ENCODE results near the gene UNC80.

The UNC80 gene, protein sequence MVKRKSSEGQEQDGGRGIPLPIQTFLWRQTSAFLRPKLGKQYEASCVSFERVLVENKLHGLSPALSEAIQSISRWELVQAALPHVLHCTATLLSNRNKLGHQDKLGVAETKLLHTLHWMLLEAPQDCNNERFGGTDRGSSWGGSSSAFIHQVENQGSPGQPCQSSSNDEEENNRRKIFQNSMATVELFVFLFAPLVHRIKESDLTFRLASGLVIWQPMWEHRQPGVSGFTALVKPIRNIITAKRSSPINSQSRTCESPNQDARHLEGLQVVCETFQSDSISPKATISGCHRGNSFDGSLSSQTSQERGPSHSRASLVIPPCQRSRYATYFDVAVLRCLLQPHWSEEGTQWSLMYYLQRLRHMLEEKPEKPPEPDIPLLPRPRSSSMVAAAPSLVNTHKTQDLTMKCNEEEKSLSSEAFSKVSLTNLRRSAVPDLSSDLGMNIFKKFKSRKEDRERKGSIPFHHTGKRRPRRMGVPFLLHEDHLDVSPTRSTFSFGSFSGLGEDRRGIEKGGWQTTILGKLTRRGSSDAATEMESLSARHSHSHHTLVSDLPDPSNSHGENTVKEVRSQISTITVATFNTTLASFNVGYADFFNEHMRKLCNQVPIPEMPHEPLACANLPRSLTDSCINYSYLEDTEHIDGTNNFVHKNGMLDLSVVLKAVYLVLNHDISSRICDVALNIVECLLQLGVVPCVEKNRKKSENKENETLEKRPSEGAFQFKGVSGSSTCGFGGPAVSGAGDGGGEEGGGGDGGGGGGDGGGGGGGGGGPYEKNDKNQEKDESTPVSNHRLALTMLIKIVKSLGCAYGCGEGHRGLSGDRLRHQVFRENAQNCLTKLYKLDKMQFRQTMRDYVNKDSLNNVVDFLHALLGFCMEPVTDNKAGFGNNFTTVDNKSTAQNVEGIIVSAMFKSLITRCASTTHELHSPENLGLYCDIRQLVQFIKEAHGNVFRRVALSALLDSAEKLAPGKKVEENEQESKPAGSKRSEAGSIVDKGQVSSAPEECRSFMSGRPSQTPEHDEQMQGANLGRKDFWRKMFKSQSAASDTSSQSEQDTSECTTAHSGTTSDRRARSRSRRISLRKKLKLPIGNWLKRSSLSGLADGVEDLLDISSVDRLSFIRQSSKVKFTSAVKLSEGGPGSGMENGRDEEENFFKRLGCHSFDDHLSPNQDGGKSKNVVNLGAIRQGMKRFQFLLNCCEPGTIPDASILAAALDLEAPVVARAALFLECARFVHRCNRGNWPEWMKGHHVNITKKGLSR (N-terminal part only)

DNA sequence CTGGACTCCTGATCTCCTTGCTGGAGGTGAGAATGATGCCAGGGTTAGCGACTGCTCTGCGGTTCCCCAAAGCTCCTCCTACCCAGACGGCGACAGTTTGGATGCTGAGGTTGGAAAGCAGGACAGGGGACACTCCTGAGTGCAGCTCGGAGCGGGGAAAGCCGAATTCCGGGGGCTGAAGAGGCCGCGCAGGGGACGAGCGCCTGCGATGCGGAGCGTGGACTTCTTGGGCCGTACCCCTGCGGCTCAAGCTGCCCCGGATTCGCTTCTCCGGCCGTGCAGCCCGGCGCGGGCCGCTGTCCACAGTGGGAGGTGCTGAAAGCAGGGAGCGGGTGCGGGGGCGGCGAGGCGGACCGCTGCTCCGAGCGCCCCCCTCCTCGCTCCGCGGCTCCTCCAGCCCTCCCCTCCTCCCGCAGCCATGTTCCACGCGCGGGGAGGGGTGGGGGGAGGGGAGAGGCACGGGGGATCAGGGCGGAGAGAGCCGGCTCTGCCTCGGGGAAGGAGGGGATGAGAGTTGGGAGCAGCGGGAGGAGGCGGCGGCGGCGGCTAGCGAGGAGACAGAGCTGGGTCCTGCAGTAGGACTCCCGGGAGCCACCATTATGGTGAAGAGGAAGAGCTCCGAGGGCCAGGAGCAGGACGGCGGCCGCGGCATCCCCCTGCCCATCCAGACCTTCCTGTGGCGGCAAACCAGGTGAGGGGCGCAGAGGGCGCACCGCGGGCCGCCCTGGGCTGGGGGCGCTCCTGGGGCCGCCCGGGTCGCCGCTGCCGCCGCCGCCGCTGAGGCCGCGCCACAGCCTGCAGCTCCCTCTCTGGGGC, at the start of gene UNC80:
Gene UNC80, plus strand, starts transcription at position 359 of the 816 bp plus-strand sequence. Its CDS starts 241 bp downstream, at position 600.
- peak within 1 kb of the TSS; percentile 44 for H3K4me3 ChIP-seq (ENCODE audit: low read depth, low read length)
- TF ChIP-seq, protein P1, sequence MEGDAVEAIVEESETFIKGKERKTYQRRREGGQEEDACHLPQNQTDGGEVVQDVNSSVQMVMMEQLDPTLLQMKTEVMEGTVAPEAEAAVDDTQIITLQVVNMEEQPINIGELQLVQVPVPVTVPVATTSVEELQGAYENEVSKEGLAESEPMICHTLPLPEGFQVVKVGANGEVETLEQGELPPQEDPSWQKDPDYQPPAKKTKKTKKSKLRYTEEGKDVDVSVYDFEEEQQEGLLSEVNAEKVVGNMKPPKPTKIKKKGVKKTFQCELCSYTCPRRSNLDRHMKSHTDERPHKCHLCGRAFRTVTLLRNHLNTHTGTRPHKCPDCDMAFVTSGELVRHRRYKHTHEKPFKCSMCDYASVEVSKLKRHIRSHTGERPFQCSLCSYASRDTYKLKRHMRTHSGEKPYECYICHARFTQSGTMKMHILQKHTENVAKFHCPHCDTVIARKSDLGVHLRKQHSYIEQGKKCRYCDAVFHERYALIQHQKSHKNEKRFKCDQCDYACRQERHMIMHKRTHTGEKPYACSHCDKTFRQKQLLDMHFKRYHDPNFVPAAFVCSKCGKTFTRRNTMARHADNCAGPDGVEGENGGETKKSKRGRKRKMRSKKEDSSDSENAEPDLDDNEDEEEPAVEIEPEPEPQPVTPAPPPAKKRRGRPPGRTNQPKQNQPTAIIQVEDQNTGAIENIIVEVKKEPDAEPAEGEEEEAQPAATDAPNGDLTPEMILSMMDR (conservative IDR thresholded peaks at IDR 0.05; ENCODE audit: low read depth, low read length): no peak
- DNase-seq (ENCODE audit: low read depth): peak; percentile 69

DNA sequence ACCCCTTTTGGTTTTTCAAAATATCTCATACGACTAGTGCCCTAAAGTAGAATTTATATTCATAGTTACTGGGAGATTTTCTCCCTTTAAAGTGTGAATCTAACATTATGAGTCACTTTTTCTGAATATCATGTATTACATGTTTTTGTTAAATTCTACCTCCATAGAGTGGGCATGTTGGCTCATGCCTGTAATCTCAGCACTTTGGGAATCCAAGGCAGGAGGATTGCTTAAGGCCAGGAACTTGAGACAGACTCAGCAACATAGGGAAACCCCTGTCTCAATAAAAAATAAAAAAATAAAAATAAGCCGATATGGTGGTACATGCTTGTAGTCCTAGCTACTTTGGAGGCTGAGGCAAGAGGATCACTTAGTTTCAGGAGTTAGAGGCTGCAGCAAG, 45.3 kb upstream of the UNC80 start:
- TF ChIP-seq, protein P1 (conservative IDR thresholded peaks at IDR 0.05; ENCODE audit: low read depth, low read length): no peak
- peak; percentile 4 for DNase-seq (ENCODE audit: low read depth)
- no peak overlapping the region for H3K4me3 ChIP-seq (ENCODE audit: low read depth, low read length)

DNA sequence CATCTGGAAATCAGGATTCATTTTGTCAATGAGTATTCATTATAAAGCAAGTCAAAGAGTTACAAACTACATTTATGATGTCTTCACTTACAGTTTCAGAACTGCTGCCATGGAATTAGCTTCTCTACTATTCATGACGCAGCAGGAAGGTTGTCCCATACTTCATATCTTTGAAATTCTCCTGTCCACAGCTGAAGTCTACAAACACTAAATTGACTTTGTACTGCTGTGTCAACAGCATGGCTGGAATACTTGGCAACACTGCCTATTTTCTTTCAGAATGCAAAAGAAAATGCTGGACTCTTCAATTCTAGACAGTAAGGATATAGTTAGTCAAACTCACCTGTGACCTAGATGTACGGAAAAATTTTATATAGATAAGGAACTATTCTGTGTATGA, 44.6 kb upstream of the UNC80 start:
- TF ChIP-seq, protein P1 (conservative IDR thresholded peaks at IDR 0.05; ENCODE audit: low read depth, low read length): no peak
- no peak for DNase-seq (ENCODE audit: low read depth)
- H3K4me3 ChIP-seq (ENCODE audit: low read depth, low read length): no peak overlapping the region

DNA sequence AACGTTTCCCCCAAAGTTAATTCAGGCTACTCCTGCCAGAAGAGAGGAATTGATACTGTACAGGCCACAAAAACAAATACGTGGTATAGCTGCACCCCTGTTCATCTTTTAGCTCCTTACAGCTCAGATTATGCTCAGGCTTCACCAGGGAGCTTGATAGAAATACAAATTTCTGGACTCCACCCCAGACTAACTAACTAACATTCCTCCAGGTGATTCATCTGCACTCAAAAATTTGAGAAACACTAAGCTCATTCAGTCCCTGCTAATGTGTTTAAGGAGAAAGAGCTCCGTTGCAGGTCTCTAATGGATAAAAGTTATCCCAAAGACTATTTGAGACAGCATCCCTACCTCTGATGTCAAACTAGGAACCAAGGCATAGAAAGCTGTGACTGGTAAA, 36.8 kb upstream of the UNC80 start:
- DNase-seq (ENCODE audit: low read depth): no peak
- H3K4me3 ChIP-seq (ENCODE audit: low read depth, low read length): no peak overlapping the region
- TF ChIP-seq, protein P1 (conservative IDR thresholded peaks at IDR 0.05; ENCODE audit: low read depth, low read length): no peak

DNA sequence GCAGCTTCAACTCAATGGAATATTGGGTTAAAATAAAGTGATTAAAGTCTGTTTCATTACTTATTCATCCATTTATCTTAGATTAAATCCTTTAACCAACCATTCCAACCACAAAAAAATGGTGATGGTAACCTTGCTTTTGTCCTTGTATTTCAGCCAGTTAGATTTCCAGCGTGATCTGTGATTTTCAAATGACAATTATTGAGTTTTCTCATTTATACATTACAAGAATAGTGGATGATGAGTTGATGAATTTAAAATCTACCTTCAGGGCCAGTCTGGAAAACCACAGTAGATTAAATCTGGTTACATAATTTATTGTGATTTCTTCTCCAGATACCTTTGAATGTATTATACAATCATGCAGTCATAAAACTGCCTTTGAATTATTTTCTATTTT, 29.7 kb upstream of the UNC80 start:
- no peak for DNase-seq (ENCODE audit: low read depth)
- TF ChIP-seq, protein P1 (conservative IDR thresholded peaks at IDR 0.05; ENCODE audit: low read depth, low read length): no peak
- no peak overlapping the region for H3K4me3 ChIP-seq (ENCODE audit: low read depth, low read length)

DNA sequence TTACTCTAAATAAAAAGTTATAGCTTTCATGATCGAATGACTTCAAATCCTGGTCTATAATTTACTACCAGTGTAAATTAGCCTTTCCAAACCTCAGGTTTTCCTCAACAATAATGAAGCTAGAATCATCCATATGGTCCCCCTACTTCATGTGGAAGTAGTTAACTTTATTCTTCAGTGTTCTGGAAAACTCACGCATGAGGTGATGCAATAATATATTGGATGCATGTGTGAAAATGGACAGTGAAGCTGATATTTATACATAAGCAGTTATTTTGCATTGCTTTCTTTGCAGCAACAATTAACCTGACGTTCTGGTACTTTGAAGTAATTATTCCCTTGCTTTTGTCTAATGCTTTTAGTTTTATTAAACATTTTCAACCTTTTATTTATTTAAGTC, 18.6 kb upstream of the UNC80 start:
- TF ChIP-seq, protein P1 (conservative IDR thresholded peaks at IDR 0.05; ENCODE audit: low read depth, low read length): no peak
- no peak for DNase-seq (ENCODE audit: low read depth)

More for the DNA sequence above, 18.6 kb upstream of the UNC80 start:
- H3K4me3 ChIP-seq (ENCODE audit: low read depth, low read length): no peak overlapping the region

All from choroid plexus epithelial cell (primary cell).